HL-60 (cell line): ENCODE results near the gene ECM2.

ENCODE experiments used
- DNase-seq, 2 experiments: peaks; one replicate each; pipeline ENCODE4 v3.0.0-alpha.2; 2010 to 2020; ENCODE audit warnings: low read depth in 1 of 2, low spot score in 1 of 2
- H3K27ac ChIP-seq: fragments of 250-450 bp; sonication (Bioruptor Pico); replicated peaks from 2 replicates; pipeline ENCODE4 v1.5.1; 2020; ENCODE audit warnings: mild to moderate bottlenecking, moderate library complexity
- H3K27me3 ChIP-seq: fragments of 250-450 bp; sonication (Bioruptor Pico); 2 replicates; pipeline ENCODE4 v1.5.1; 2021; ENCODE audit warnings: mild to moderate bottlenecking, moderate library complexity; ENCODE audit not compliant: insufficient read depth, poor library complexity, severe bottlenecking
- H3K4me3 ChIP-seq: replicated peaks from 2 replicates; pipeline ENCODE4 v1.5.1; 2011; ENCODE audit warnings: mild to moderate bottlenecking, control low read depth, low read length; ENCODE audit not compliant: insufficient read depth
- GABPA ChIP-seq: IDR thresholded peaks from 2 replicates; pipeline ENCODE4 v1.6.1; 2012; ENCODE audit warnings: low read depth
- POLR2AphosphoS5 ChIP-seq: IDR thresholded peaks from 2 replicates; pipeline ENCODE4 v1.6.1; 2012; ENCODE audit warnings: low read depth
- SPI1 ChIP-seq: IDR thresholded peaks from 2 replicates; pipeline ENCODE4 v1.6.1; 2012; ENCODE audit warnings: low read depth, mild to moderate bottlenecking, borderline replicate concordance
- TF ChIP-seq, protein P1 (sequence below): IDR thresholded peaks from 2 replicates; pipeline ENCODE4 v1.6.1; 2012; ENCODE audit warnings: low read depth; ENCODE audit not compliant: insufficient replicate concordance
- TF ChIP-seq, protein P2 (sequence below): IDR thresholded peaks from one replicate; pipeline ENCODE4 v1.5.1; 2011; ENCODE audit warnings: low read length, control low read depth, inconsistent platforms; ENCODE audit not compliant: insufficient read depth

The ECM2 gene

DNA sequence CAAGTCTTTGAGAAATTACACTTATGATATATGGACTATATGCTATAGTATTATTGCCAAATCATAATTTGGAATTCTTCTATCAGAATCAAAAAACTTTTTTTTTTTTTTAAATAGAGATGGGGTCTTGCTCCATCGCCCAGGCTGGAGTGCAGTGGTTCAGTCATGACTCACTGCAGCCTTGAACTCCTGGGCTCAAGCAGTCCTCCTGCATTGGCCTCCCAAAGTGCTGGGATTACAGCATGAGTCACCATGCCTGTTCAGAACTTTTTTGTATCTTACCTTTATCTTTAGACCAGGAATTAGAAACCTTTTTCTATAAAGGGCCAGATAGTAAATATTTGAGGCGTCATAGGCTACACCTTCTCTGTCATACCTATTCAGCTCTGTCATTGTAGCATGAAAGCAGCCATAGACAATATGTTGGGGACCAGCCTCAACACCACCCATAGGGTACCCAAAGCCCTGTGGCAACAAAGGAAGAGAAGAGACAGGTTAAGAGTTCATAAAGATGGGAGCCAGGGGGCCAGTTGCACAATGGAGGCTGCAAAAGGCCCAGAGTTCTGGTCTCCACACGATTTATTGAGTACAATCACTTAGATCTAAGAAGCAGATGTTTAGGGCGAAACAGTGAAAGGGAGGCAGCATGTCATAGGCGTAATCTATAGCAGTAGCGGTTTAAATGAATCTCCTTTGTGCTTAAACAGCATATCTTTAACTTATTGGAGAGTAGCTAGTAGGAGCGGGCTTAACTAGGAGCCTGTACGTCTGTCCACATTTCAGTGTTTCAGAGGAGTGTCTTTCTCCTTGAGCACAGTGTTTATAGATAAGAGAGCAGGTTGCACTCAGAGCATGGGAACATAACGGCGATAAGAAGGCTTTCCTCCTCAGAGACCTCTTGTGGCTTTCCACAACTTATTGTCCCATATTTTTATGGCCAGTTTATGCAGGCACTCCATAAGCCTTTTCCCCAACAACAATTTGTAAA lies 12.5 kb downstream of the ECM2 start:
- TF ChIP-seq SPI1: no peak
- TF ChIP-seq, protein P1, sequence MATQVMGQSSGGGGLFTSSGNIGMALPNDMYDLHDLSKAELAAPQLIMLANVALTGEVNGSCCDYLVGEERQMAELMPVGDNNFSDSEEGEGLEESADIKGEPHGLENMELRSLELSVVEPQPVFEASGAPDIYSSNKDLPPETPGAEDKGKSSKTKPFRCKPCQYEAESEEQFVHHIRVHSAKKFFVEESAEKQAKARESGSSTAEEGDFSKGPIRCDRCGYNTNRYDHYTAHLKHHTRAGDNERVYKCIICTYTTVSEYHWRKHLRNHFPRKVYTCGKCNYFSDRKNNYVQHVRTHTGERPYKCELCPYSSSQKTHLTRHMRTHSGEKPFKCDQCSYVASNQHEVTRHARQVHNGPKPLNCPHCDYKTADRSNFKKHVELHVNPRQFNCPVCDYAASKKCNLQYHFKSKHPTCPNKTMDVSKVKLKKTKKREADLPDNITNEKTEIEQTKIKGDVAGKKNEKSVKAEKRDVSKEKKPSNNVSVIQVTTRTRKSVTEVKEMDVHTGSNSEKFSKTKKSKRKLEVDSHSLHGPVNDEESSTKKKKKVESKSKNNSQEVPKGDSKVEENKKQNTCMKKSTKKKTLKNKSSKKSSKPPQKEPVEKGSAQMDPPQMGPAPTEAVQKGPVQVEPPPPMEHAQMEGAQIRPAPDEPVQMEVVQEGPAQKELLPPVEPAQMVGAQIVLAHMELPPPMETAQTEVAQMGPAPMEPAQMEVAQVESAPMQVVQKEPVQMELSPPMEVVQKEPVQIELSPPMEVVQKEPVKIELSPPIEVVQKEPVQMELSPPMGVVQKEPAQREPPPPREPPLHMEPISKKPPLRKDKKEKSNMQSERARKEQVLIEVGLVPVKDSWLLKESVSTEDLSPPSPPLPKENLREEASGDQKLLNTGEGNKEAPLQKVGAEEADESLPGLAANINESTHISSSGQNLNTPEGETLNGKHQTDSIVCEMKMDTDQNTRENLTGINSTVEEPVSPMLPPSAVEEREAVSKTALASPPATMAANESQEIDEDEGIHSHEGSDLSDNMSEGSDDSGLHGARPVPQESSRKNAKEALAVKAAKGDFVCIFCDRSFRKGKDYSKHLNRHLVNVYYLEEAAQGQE: no peak
- TF ChIP-seq GABPA: no peak
- TF ChIP-seq, protein P2, sequence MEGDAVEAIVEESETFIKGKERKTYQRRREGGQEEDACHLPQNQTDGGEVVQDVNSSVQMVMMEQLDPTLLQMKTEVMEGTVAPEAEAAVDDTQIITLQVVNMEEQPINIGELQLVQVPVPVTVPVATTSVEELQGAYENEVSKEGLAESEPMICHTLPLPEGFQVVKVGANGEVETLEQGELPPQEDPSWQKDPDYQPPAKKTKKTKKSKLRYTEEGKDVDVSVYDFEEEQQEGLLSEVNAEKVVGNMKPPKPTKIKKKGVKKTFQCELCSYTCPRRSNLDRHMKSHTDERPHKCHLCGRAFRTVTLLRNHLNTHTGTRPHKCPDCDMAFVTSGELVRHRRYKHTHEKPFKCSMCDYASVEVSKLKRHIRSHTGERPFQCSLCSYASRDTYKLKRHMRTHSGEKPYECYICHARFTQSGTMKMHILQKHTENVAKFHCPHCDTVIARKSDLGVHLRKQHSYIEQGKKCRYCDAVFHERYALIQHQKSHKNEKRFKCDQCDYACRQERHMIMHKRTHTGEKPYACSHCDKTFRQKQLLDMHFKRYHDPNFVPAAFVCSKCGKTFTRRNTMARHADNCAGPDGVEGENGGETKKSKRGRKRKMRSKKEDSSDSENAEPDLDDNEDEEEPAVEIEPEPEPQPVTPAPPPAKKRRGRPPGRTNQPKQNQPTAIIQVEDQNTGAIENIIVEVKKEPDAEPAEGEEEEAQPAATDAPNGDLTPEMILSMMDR: no peak
- no peak for TF ChIP-seq POLR2AphosphoS5
- H3K4me3 ChIP-seq: no peak overlapping the region
- no peak overlapping the region for H3K27ac ChIP-seq
- DNase-seq: no peak
- no peaks in the 10 kb centered on the region for H3K27me3 ChIP-seq

DNA sequence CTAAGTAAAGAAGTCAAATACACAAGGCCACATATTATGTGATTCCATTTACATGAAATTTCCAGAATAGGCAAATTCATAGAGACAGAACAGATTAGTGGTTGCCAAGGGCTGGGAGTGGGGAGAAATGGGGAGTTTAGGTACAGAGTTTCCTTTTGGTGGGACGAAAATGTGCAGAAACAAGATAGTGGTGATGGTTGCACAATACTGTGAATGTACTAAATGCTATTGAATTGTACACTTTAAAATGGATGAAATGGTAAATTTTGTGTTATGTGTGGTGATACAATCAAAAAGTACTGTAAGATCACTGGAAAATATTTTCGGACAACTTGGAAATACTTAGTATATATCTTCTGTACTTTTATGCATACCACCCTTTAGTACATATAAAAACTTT lies 15.0 kb downstream of the ECM2 start:
- no peak for TF ChIP-seq SPI1
- TF ChIP-seq, protein P2: no peak
- no peak for TF ChIP-seq GABPA
- no peak for TF ChIP-seq POLR2AphosphoS5
- TF ChIP-seq, protein P1: no peak

DNA sequence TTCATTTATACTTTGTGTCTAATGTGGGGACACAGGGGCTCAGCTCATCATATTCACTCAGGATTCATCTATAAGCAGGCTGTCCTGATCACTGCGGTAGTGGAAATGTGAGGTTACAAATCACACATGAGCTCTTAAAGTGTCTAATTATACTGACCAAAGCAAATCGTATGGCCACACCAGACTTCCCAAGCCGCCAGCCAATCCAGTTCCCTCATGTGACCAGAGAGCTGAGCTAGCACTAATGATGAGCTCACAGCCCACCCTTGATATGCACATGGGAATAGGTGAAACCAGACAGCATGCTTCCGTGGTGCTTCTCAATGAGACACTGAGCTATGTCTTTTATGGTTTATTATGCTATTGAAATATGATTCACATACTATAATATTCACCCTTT lies 17.6 kb downstream of the ECM2 start:
- TF ChIP-seq GABPA: no peak
- TF ChIP-seq, protein P2: no peak
- no peak for TF ChIP-seq POLR2AphosphoS5
- TF ChIP-seq, protein P1: no peak
- TF ChIP-seq SPI1: no peak
- no peak overlapping the region for H3K4me3 ChIP-seq
- DNase-seq: no peak
- no peak overlapping the region for H3K27ac ChIP-seq
- no peaks in the 10 kb centered on the region for H3K27me3 ChIP-seq

More for the DNA sequence above, 15.0 kb downstream of the ECM2 start:
- DNase-seq: no peak
- no peak overlapping the region for H3K27ac ChIP-seq
- H3K27me3 ChIP-seq: no peaks in the 10 kb centered on the region
- H3K4me3 ChIP-seq: no peak overlapping the region
